ENCODE data around the gene ZNF761. TPM values are rescaled to one million over a fixed set of nuclear protein-coding genes. Genes with fewer than 3 reads are reported as not detected.
"Not testable (repeated sequence)": the region's sequence is repeated elsewhere in the genome, so short reads cannot be mapped to it uniquely, and the experiment has no call there.

Gene ZNF761
- total RNA-seq: 9.9 TPM
- polyA plus RNA-seq (ENCODE audit: insufficient read depth in 1 of 8, insufficient read length in 8 of 8, low replicate concordance in 1 of 8): 10 to 100 TPM in 2 of 8 donors, 1 to 10 TPM in 6; 7.5 to 11.6 (median 8.3) TPM
- long read RNA-seq, donor 1: 0 reads
- long read RNA-seq, donor 2: 0 reads
- long read RNA-seq, donor 3: 0 reads
- long read RNA-seq, donor 4: 0 reads
- long read RNA-seq, donor 5: 0 reads
- long read RNA-seq, donor 6: 0 reads
- long read RNA-seq, donor 7: 0 reads
- long read RNA-seq, donor 8, full-length matches to known transcripts: 1 of 1 reads
- long read RNA-seq, donor 8, partial matches to known transcripts: 0 of 1 reads
- long read RNA-seq, donor 8, other reads (novel, unspliced or antisense): 0 of 1 reads
- long read RNA-seq, donor 9: 0 reads
- long read RNA-seq, donor 10: 0 reads
- long read RNA-seq, donor 11: 0 reads

- peak within 1 kb of the TSS; percentile 78 for H3K4me3 ChIP-seq (ENCODE audit: low read length)
- peaks cover 6% of the 10 kb centered on the region for H3K4me1 ChIP-seq (ENCODE audit: control insufficient read depth, insufficient read depth, low read length)
- H3K36me3 ChIP-seq (ENCODE audit: control insufficient read depth, insufficient read depth, low read length): peaks cover 6% of the 10 kb centered on the region
- 0% methylated on average over 45 of the region's 46 CpGs for WGBS (ENCODE audit: insufficient coverage)
- H3K27me3 ChIP-seq (ENCODE audit: control insufficient read depth, insufficient read depth, low read length): no peaks in the 10 kb centered on the region
- DNase-seq: peak; percentile 93
- no peaks in the 10 kb centered on the region for H3K9me3 ChIP-seq (replicated peaks; ENCODE audit: control insufficient read depth, low read depth, low read length)
- H3K27ac ChIP-seq (ENCODE audit: low read length): peak within 1 kb of the TSS; percentile 51
Observed at GRCh38 chr19:53431399-53432087, at the start of gene ZNF761. ZNF761 (plus strand) TSS chr19:53431984; CDS start chr19:53447269, 15,285 bp downstream.

GRCh38 chr19:53388168-53388567 lies 43.6 kb upstream of the ZNF761 start:
- peaks cover 4% of the 10 kb centered on the region for H3K9me3 ChIP-seq (replicated peaks; ENCODE audit: control insufficient read depth, low read depth, low read length)
- H3K36me3 ChIP-seq (ENCODE audit: control insufficient read depth, insufficient read depth, low read length): no peaks in the 10 kb centered on the region
- H3K27ac ChIP-seq (ENCODE audit: low read length): no peak overlapping the region
- H3K27me3 ChIP-seq (ENCODE audit: control insufficient read depth, insufficient read depth, low read length): no peaks in the 10 kb centered on the region
- H3K4me1 ChIP-seq (ENCODE audit: control insufficient read depth, insufficient read depth, low read length): peaks cover 8% of the 10 kb centered on the region
- no peak for DNase-seq
- no peak overlapping the region for H3K4me3 ChIP-seq (ENCODE audit: low read length)
- no CpG with 5 or more reads among the region's 3 CpGs for WGBS (ENCODE audit: insufficient coverage)

GRCh38 chr19:53388904-53389303 lies 42.9 kb upstream of the ZNF761 start:
- no peaks in the 10 kb centered on the region for H3K36me3 ChIP-seq (ENCODE audit: control insufficient read depth, insufficient read depth, low read length)
- peak overlapping the region; percentile 92 for H3K27ac ChIP-seq (ENCODE audit: low read length)
- no peaks in the 10 kb centered on the region for H3K27me3 ChIP-seq (ENCODE audit: control insufficient read depth, insufficient read depth, low read length)
- 98% methylated on average over 5 of the region's 5 CpGs for WGBS (ENCODE audit: insufficient coverage)
- peaks cover 2% of the 10 kb centered on the region for H3K9me3 ChIP-seq (replicated peaks; ENCODE audit: control insufficient read depth, low read depth, low read length)
- H3K4me3 ChIP-seq (ENCODE audit: low read length): no peak overlapping the region
- no peak for DNase-seq
- peaks cover 9% of the 10 kb centered on the region for H3K4me1 ChIP-seq (ENCODE audit: control insufficient read depth, insufficient read depth, low read length)

DNA sequence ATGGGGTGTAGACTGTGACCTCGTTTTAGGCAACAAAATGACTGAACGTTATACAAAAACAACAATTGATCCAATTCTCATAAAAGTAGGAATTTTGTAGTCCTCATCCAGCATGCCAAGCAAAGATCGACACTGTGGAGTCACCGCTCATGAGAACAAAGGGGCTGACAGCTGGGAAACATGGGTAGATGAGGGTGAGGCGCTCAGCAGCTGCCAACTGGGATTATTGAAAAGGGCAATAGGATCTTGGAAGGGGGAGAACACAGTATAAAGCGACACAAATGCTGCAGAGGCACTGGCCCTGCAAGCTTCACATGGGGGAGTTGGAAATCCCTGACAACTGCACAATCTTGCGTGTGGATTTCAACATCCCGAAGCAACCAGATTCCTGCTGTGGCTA lies 42.2 kb upstream of the ZNF761 start:
- H3K36me3 ChIP-seq (ENCODE audit: control insufficient read depth, insufficient read depth, low read length): no peaks in the 10 kb centered on the region
- peak overlapping the region; percentile 36 for H3K4me3 ChIP-seq (ENCODE audit: low read length)
- H3K27me3 ChIP-seq (ENCODE audit: control insufficient read depth, insufficient read depth, low read length): no peaks in the 10 kb centered on the region
- DNase-seq: peak; percentile 73
- H3K4me1 ChIP-seq (ENCODE audit: control insufficient read depth, insufficient read depth, low read length): peaks cover 15% of the 10 kb centered on the region
- peak overlapping the region; percentile 92 for H3K27ac ChIP-seq (ENCODE audit: low read length)
- 63% methylated on average over 6 of the region's 8 CpGs for WGBS (ENCODE audit: insufficient coverage)
- no peaks in the 10 kb centered on the region for H3K9me3 ChIP-seq (replicated peaks; ENCODE audit: control insufficient read depth, low read depth, low read length)

DNA sequence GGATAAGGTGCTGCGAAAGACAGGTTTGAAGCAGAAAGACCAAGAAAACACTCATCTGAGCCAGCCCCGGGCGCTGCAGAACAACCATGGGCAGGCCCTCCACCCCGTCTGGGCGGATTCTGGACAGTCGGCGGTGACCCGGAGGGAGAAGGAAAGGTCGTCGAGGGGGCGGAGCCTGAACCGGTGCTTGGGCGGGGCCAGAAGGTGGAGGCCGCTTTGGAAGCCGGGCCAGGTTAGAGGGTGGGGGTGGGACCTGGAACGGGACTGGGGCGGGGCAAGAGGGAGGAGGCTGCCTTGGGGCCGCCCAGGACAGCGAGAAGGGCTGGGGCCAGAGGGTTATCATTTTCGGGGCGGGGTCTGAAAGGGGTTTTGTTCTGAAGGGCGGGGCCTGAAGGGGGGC lies 41.8 kb upstream of the ZNF761 start:
- peak; percentile 43 for DNase-seq
- H3K9me3 ChIP-seq (replicated peaks; ENCODE audit: control insufficient read depth, low read depth, low read length): no peaks in the 10 kb centered on the region
- no peaks in the 10 kb centered on the region for H3K27me3 ChIP-seq (ENCODE audit: control insufficient read depth, insufficient read depth, low read length)
- H3K36me3 ChIP-seq (ENCODE audit: control insufficient read depth, insufficient read depth, low read length): no peaks in the 10 kb centered on the region
- peak overlapping the region; percentile 36 for H3K4me3 ChIP-seq (ENCODE audit: low read length)
- 23% methylated on average over 21 of the region's 22 CpGs for WGBS (ENCODE audit: insufficient coverage)
- H3K27ac ChIP-seq (ENCODE audit: low read length): peak overlapping the region; percentile 92
- H3K4me1 ChIP-seq (ENCODE audit: control insufficient read depth, insufficient read depth, low read length): peaks cover 16% of the 10 kb centered on the region

DNA sequence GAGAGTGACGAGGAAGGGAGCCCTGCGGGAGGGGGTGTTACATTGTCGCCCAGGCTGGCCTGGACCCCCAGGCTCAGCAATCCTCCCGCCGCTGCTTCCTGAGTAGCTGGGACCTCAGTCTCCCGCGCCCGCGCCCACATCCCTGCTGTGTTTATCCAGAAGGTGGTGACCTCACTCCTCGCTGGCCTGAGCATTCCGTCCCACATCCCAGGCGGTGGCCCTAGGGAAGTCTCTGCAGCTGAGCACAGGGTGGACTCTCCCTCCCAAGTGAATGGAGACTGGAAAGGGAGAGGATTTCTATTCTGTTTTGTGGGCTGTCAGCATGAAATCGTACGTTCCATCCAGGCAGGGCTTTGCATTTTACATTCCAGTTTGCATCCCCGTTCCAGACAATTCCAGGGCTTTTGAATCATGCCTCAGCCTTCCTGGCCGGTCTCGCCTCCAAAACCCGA lies 37.2 kb upstream of the ZNF761 start:
- DNase-seq: peak; percentile 71
- H3K9me3 ChIP-seq (replicated peaks; ENCODE audit: control insufficient read depth, low read depth, low read length): no peaks in the 10 kb centered on the region
- peak overlapping the region; percentile 89 for H3K27ac ChIP-seq (ENCODE audit: low read length)
- H3K36me3 ChIP-seq (ENCODE audit: control insufficient read depth, insufficient read depth, low read length): peaks cover 8% of the 10 kb centered on the region
- peaks cover 16% of the 10 kb centered on the region for H3K4me1 ChIP-seq (ENCODE audit: control insufficient read depth, insufficient read depth, low read length)
- 0% methylated on average over 9 of the region's 18 CpGs for WGBS (ENCODE audit: insufficient coverage)
- peak overlapping the region; percentile 61 for H3K4me3 ChIP-seq (ENCODE audit: low read length)
- no peaks in the 10 kb centered on the region for H3K27me3 ChIP-seq (ENCODE audit: control insufficient read depth, insufficient read depth, low read length)

- peak within 1 kb of the TSS; percentile 89 for H3K27ac ChIP-seq (ENCODE audit: low read length)
- DNase-seq: peak; percentile 96
- no peaks in the 10 kb centered on the region for H3K27me3 ChIP-seq (ENCODE audit: control insufficient read depth, insufficient read depth, low read length)
- H3K9me3 ChIP-seq (replicated peaks; ENCODE audit: control insufficient read depth, low read depth, low read length): no peaks in the 10 kb centered on the region
- H3K4me3 ChIP-seq (ENCODE audit: low read length): peak within 1 kb of the TSS; percentile 61
- under 1% methylated on average over 55 of the region's 58 CpGs for WGBS (ENCODE audit: insufficient coverage)
- H3K4me1 ChIP-seq (ENCODE audit: control insufficient read depth, insufficient read depth, low read length): peaks cover 12% of the 10 kb centered on the region
- peaks cover 15% of the 10 kb centered on the region for H3K36me3 ChIP-seq (ENCODE audit: control insufficient read depth, insufficient read depth, low read length)
Observed at GRCh38 chr19:53394974-53395839, 36.6 kb upstream of the ZNF761 start, which contains the start of gene ZNF765. ZNF765 (plus strand) TSS chr19:53395149; CDS start chr19:53398016, 2,867 bp downstream.

DNA sequence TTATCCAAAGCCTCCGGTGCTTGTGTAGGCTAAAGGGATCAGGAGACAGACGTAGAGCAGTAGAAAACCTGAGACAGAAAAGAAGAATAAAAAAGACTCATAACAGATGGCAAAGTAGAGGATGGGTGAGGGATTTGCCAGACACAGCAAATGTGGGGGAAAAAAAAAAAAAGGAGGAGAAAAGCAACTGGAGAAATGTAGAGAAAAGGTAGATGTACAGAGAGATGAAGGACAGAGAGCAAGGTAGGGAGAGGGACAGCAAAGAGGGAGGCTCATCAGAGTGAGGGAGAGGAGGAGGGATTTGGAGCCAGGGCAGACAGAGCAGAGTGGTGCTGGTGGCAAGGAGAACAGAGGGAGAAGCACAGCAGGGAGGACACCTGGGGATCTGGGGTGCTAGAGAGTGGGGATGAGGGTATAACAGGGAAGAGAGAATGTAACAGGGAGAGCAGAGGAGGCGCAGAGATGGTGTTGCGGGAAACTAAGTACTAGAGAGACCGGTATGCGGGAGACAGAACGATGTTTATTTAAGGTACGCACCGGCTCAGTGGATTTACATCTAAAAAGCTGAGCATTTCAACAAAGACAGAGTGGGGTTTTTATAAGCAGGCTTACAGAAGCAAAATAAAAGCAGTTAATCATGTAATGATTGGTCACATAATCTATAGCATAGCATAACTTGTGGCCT lies 35.8 kb upstream of the ZNF761 start:
- not testable (repeated sequence) for H3K27me3 ChIP-seq (ENCODE audit: control insufficient read depth, insufficient read depth, low read length); DNase-seq; H3K9me3 ChIP-seq (replicated peaks; ENCODE audit: control insufficient read depth, low read depth, low read length)
- peaks cover 19% of the 10 kb centered on the region for H3K36me3 ChIP-seq (ENCODE audit: control insufficient read depth, insufficient read depth, low read length)
- 4% methylated on average over 7 of the region's 9 CpGs for WGBS (ENCODE audit: insufficient coverage)
- peak overlapping the region; percentile 40 for H3K27ac ChIP-seq (ENCODE audit: low read length)
- peak overlapping the region; percentile 61 for H3K4me3 ChIP-seq (ENCODE audit: low read length)
- H3K4me1 ChIP-seq (ENCODE audit: control insufficient read depth, insufficient read depth, low read length): peaks cover 12% of the 10 kb centered on the region

DNA sequence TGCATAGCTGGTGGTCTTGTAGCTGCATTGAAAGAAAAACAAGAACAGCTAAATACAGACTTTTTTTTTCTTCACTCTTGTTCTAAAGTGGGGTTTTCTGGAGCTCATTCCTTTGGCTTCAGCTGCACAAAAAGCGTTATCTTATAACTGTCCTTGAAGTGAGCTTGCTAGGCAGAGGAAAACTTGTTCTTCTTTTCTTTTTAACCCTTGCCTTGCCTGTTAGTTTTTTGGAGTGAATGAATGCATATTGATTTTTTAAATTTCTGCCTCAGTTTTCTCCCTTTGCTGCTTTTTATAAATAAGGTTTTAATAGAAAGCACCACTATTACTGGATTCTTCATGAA lies 35.3 kb upstream of the ZNF761 start:
- Histone ChIP-seq H3K4me3 (ENCODE audit: low read length) (no peak overlapping the region), H3K4me1 (ENCODE audit: control insufficient read depth, insufficient read depth, low read length) (peaks cover 12% of the 10 kb centered on the region), H3K27me3 (ENCODE audit: control insufficient read depth, insufficient read depth, low read length) (no peaks in the 10 kb centered on the region), H3K9me3 (replicated peaks; ENCODE audit: control insufficient read depth, low read depth, low read length) (no peaks in the 10 kb centered on the region), H3K27ac (ENCODE audit: low read length) (no peak overlapping the region), H3K36me3 (ENCODE audit: control insufficient read depth, insufficient read depth, low read length) (peaks cover 21% of the 10 kb centered on the region)
- no CpG with 5 or more reads among the region's 1 CpG for WGBS (ENCODE audit: insufficient coverage)
- DNase-seq: no peak

Measured in muscle of leg (tissue), 16 donors.